ENCODE results near the gene MBD3L2. TPM values are rescaled to one million over a fixed set of nuclear protein-coding genes. Genes with fewer than 3 reads are reported as not detected.
"Not testable (repeated sequence)": the region's sequence is repeated elsewhere in the genome, so short reads cannot be mapped to it uniquely, and the experiment has no call there.

The MBD3L2 gene
- not detected for total RNA-seq (ENCODE audit: insufficient read depth, low replicate concordance)

DNA sequence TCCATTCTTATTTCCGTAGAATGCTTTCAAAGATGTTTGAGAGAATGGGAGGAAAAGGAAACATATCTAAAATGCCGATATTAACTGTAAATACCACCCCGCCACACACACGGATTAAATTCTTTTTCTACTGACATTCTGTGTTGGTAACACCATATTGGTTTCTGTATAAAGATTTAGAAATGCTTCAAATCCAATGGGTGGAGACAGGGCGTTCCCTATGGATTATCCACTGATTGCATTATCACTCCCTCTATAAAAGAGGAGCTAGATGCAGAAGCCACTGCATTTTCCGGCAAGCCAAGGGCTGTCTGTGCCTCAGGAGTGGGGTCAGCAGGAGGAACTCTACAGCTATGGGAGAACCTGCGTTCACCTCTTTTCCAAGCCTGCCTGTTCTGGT, at the start of gene MBD3L2:
Gene MBD3L2, plus strand, starts transcription at position 301 of the 400 bp plus-strand sequence. Its CDS starts 53 bp downstream, at position 354.
- DNase-seq (ENCODE audit: low spot score): not testable (repeated sequence)

- no peak for DNase-seq (ENCODE audit: low spot score)
Observed at GRCh38 chr19:6999933-7000332, 49.2 kb upstream of the MBD3L2 start.

DNA sequence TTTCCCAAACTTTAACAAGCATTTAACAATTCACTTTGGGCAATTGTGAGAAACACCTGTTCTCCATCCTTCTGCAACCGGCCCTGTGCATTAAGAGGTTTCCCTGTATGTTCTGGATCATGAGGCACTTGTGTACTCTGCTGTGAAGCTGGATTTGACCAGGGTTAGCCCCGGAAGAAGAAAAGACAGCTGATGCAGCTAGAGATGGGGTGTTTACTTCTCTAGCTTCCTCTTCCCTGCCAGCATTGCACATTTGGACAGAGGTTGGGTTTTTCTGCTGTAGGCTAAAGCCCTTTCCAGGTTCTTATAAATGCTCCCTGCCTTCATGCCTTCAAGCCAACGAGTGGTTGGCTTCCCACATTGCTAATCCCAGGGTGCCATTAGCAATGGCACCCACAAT, 48.8 kb upstream of the MBD3L2 start:
- DNase-seq (ENCODE audit: low spot score): no peak

DNA sequence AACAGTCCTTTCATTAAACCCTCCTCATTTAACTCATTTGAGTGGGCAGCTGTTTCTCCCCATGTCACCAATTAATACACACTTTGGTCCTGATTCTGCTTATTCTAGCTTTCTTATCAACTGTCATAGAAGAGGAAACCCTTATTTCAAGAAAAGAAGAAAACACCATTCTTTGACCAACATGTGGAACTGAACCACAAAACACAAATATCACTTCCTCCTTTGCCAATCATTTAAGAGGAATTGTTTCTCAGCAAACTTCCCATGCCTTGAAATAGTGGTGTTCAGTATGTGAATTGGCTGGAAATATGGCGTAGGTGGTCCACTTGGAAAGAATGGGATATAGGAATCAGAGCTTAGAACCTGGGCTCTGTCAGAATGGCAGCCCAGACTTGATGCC, 48.3 kb upstream of the MBD3L2 start:
- no peak for DNase-seq (ENCODE audit: low spot score)

DNA sequence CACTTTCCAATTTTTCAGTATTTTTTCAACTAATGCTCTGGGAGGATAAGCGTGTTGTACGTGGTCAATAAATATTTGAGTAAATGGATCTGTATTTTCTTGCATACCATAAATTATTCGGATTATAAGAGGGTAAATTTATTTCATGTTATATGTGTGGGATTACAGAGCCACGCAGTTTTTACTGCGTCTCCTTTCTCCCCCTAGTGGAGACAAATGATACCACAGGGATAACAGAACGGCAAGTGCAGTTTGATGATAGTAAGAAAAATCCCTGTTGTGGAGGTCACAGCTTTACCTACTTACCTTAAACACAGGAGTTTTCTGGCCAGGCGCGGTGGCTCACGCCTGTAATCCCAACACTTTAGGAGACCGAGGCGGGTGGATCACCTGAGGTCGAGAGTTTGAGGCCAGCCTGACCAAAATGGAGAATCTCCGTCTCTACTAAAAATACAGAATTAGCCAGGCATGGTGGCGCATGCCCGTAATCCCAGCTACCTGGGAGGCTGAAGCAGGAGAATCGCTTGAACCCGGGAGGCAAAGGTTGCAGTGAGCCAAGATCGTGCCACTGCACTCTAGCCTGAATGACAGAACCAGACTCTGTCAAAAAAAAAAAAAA, 44.7 kb upstream of the MBD3L2 start:
- peak; percentile 27 for DNase-seq (ENCODE audit: low spot score)

DNA sequence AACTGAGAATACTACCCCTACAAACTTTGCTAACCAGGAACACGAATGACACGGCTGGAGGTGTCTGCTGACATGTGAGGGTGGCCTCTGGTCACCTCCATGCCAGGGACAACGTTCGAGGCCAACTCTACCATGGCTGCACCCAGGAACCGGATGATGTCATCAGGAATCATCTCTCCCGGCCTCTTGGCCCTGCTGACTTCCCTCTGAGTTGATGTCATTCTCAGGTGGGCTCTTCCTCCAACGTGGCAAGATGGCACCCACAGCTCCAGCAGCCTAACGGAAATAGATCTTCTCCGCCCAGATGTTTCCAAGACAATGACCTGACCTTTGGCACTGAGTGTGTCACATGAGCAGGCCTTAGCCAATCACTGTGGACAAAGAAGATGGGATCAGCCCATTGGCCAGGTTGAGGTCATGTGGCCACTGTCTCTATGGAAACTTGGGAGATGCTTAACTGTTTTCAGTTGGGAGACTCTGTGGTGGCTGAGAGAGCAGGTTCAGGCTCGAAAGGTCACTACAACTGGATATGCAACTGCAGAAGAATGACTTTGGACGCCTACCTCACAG, 42.9 kb upstream of the MBD3L2 start:
- DNase-seq (ENCODE audit: low spot score): no peak

- DNase-seq (ENCODE audit: low spot score): no peak
Observed at GRCh38 chr19:7007859-7008258, 41.3 kb upstream of the MBD3L2 start.

GRCh38 chr19:7010722-7011593, 38.2 kb upstream of the MBD3L2 start:
- no peak for DNase-seq (ENCODE audit: low spot score)

- DNase-seq (ENCODE audit: low spot score): no peak
Observed at GRCh38 chr19:7013678-7014077, 35.4 kb upstream of the MBD3L2 start.

DNA sequence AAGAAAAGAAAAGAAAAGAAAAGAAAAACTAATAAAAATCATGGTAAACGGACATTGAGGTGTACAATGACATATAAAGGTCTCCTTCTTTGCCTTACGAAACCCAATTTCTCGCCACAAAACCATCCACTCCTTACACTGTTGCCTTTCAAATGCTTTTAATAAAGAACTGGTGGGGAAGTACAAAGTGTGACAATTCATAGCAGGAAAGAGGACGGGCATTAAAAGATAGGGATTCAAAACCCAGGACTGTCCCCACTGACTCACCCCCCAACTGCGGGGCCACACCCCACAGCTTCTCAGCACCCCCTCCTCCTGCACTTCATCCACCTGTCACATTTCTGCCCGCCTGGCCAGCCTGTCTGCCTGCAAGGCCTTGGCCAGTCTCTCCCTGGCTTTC, 30.3 kb upstream of the MBD3L2 start:
- DNase-seq (ENCODE audit: low spot score): no peak

DNA sequence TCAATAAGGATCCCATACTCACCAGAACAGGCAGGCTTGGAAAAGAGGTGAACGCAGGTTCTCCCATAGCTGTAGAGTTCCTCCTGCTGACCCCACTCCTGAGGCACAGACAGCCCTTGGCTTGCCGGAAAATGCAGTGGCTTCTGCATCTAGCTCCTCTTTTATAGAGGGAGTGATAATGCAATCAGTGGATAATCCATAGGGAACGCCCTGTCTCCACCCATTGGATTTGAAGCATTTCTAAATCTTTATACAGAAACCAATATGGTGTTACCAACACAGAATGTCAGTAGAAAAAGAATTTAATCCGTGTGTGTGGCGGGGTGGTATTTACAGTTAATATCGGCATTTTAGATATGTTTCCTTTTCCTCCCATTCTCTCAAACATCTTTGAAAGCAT, 27.8 kb upstream of the MBD3L2 start, which contains the start of gene MBD3L2B:
Gene MBD3L2B, minus strand, starts transcription at position 101 of the 400 bp plus-strand sequence. Its CDS starts 34 bp downstream, at position 67.
- DNase-seq (ENCODE audit: low spot score): not testable (repeated sequence)

GRCh38 chr19:7028790-7029189, 20.3 kb upstream of the MBD3L2 start:
- not testable (repeated sequence) for DNase-seq (ENCODE audit: low spot score)

DNA sequence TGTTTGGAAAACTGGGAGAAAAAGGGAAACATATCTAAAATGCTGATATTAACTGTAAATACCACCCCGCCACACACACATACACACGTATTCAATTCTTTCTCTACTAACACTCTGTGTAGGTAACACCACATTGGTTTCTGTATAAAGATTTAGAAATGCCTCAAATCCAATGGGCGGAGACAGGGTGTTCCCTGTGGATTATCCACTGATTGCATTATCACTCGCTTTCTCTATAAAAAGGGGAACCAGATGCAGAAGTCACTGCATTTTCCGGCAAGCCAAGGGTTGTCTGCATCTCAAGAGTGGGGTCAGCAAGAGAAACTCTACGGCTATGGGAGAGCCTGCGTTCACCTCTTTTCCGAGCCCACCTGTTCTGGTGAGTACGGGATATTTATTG, 18.8 kb upstream of the MBD3L2 start, which contains the start of gene MBD3L5:
Gene MBD3L5, plus strand, starts transcription at position 301 of the 400 bp plus-strand sequence. Its CDS starts 34 bp downstream, at position 335.
- DNase-seq (ENCODE audit: low spot score): not testable (repeated sequence)

- not testable (repeated sequence) for DNase-seq (ENCODE audit: low spot score)
Observed at GRCh38 chr19:7040079-7040478, 9.0 kb upstream of the MBD3L2 start, which contains the start of gene MBD3L4. Gene MBD3L4 (minus strand): TSS chr19:7040179. CDS start chr19:7040144, 35 bp downstream.

DNA sequence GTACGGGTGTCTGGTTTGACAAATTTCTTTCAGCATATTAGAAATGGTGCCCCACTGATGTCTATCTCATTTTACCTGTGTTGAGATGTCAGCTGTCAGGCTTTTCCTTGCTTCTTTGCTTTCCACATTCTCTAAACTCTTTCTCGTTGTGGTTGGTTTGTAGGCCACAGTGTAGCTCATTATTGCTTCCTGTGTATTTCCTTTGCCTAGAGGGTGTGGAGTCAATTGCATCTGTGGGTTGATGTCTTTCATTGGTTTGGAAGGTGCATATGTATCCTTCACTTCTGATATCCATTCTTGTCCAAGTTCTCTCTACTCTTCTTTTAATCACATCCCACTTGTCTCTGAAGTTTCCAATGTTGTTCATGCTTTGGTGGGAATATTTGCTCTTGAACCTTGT, 7.6 kb upstream of the MBD3L2 start:
- not testable (repeated sequence) for DNase-seq (ENCODE audit: low spot score)

DNA sequence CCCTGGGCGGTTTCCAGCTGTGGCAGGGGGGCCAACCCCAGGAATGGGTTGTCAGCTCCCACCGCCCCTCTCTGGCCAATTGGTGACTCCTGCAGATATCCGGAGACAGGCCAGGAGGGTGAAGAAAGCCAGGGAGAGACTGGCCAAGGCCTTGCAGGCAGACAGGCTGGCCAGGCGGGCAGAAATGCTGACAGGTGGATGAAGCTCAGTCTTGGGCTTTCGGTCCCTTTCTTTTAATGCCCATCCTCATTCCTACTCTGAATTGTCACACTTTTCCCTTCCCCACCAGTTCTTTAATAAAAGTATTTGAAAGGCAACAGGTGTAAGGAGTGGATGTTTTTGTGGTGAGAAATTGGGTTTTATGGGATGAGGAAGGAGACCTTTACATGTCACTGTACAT, 2.3 kb downstream of the MBD3L2 start:
- DNase-seq (ENCODE audit: low spot score): not testable (repeated sequence)

DNA sequence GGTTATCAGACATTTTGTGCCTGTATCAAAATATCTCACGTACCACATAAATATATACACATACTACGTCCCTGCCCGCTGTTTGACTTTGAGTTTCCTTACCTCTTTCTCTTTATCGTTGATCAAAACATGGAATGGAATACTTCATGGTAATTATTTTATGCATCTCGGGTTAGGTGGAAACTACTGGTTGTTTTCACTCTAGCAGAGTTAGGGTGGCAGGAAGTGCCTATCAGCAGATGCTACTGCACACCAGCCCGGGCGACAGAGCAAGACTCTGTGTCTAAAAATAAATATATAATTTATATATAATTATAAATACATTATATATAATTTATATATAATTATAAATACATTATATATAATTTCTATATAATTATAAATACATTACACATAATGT, 3.8 kb downstream of the MBD3L2 start:
- not testable (repeated sequence) for DNase-seq (ENCODE audit: low spot score)

DNA sequence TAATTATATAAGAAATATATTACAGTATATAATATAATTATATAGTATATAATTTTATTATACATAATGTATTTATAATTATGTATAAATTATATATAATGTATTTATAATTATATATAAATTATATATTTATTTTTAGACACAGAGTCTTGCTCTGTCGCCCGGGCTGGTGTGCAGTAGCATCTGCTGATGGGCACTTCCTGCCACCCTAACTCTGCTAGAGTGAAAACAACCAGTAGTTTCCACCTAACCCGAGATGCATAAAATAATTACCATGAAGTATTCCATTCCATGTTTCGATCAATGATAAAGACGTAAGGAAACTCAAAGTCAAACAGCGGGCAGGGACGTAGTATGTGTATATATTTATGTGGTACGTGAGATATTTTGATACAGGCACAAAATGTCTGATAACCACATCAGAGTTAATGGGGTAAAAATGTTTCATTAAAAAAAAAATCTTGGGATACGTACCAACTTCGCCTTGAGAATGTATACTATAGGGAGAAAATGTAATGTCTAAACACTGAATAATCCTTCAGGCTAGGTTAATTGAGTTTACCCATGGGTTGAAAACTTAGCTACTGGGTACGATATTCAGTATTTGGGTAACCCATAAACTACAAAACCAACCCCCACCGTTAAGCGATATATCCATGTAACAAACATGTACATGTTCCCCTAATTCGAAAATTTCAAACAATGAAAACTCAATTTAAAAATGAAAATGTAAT, 5.7 kb downstream of the MBD3L2 start:
- not testable (repeated sequence) for DNase-seq (ENCODE audit: low spot score)

GRCh38 chr19:7055679-7056078, 6.6 kb downstream of the MBD3L2 start:
- DNase-seq (ENCODE audit: low spot score): not testable (repeated sequence)

DNA sequence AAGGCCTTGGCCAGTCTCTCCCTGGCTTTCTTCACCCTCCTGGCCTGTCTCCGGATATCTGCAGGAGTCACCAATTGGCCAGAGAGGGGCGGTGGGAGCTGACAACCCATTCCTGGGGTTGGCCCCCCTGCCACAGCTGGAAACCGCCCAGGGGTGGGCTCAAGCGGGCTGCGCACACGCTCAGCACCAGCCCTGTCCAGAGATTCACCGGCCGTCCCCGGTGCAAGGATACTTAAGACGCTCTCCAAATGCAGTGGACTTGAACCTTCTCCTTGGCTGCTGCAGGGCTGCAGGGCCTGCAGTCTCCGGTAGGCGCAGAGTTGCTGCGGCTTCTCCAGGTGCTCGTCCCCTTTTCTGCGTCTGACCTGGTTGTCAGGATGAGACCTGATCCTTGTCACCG, 7.2 kb downstream of the MBD3L2 start:
- not testable (repeated sequence) for DNase-seq (ENCODE audit: low spot score)

DNA sequence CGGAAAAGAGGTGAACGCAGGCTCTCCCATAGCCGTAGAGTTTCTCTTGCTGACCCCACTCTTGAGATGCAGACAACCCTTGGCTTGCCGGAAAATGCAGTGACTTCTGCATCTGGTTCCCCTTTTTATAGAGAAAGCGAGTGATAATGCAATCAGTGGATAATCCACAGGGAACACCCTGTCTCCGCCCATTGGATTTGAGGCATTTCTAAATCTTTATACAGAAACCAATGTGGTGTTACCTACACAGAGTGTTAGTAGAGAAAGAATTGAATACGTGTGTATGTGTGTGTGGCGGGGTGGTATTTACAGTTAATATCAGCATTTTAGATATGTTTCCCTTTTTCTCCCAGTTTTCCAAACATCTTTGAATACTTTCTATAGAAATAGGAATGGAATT, 9.5 kb downstream of the MBD3L2 start, which contains the start of gene MBD3L3:
Gene MBD3L3, minus strand, starts transcription at position 101 of the 400 bp plus-strand sequence. Its CDS starts 71 bp downstream, at position 30.
- not testable (repeated sequence) for DNase-seq (ENCODE audit: low spot score)

Measured in umbilical cord (tissue), 2 donors.